ENCODE data around the gene KRT83.

DNA sequence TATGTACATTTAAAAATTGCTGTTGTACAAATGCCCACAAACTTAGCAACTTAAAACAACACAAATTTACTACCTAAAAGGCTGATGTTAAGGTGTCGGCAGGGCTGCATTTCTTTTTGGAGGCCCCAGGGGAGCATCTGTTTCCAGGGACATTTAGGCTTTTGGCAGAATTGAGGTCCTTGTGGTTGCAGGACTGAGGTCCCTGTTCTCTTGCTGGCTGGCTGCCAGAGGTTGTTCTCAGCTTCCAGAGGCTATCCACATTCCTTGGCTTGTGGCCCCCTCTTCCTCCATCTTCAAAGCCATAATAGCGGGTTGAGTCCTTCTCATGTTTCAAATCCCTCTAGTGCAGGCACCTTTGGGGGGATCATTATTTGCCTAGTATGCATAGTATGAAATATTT, 22.4 kb upstream of the KRT83 start:
- TF ChIP-seq ZNF563 (CRISPR knock-in tag; IDR thresholded peaks at IDR 0.05) = no peak
- no peak for TF ChIP-seq PHF21A (CRISPR knock-in tag; IDR thresholded peaks at IDR 0.05)
- no peak for TF ChIP-seq PRDM15 (CRISPR knock-in tag; IDR thresholded peaks at IDR 0.05)
- no peak for TF ChIP-seq NR3C1 (CRISPR knock-in tag; IDR thresholded peaks at IDR 0.05)
- TF ChIP-seq, protein P1, sequence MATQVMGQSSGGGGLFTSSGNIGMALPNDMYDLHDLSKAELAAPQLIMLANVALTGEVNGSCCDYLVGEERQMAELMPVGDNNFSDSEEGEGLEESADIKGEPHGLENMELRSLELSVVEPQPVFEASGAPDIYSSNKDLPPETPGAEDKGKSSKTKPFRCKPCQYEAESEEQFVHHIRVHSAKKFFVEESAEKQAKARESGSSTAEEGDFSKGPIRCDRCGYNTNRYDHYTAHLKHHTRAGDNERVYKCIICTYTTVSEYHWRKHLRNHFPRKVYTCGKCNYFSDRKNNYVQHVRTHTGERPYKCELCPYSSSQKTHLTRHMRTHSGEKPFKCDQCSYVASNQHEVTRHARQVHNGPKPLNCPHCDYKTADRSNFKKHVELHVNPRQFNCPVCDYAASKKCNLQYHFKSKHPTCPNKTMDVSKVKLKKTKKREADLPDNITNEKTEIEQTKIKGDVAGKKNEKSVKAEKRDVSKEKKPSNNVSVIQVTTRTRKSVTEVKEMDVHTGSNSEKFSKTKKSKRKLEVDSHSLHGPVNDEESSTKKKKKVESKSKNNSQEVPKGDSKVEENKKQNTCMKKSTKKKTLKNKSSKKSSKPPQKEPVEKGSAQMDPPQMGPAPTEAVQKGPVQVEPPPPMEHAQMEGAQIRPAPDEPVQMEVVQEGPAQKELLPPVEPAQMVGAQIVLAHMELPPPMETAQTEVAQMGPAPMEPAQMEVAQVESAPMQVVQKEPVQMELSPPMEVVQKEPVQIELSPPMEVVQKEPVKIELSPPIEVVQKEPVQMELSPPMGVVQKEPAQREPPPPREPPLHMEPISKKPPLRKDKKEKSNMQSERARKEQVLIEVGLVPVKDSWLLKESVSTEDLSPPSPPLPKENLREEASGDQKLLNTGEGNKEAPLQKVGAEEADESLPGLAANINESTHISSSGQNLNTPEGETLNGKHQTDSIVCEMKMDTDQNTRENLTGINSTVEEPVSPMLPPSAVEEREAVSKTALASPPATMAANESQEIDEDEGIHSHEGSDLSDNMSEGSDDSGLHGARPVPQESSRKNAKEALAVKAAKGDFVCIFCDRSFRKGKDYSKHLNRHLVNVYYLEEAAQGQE (IDR thresholded peaks at IDR 0.05; ENCODE audit: borderline replicate concordance in 1 of 2, low read depth in 1 of 2, low read length in 2 of 2) = no peak
- TF ChIP-seq ZNF496 (CRISPR knock-in tag; IDR thresholded peaks at IDR 0.05; ENCODE audit: insufficient replicate concordance) = no peak

All from HepG2 (cell line).